Mammary epithelial cell (primary cell): ENCODE results near the gene POLA1.

ENCODE experiments used
- EZH2 ChIP-seq: IDR thresholded peaks from 2 replicates; pipeline ENCODE4 v1.6.1; 2012; ENCODE audit warnings: low read length, inconsistent platforms, borderline replicate concordance
- TF ChIP-seq, protein P1 (sequence below), 2 donors: IDR thresholded peaks in 1 of 2; conservative IDR thresholded peaks in 1 of 2; 2 replicates each; pipeline ENCODE4 v1.5.1; 2011 to 2012; ENCODE audit warnings: inconsistent platforms in 2 of 2, low read length in 2 of 2, mild to moderate bottlenecking in 2 of 2, control low read depth in 1 of 2, low read depth in 1 of 2; ENCODE audit not compliant: insufficient read depth in 1 of 2; ENCODE audit errors: extremely low read depth in 1 of 2

GRCh38 chrX:25001808-25002660 is 308.3 kb downstream of the POLA1 start:
- TF ChIP-seq, protein P1, sequence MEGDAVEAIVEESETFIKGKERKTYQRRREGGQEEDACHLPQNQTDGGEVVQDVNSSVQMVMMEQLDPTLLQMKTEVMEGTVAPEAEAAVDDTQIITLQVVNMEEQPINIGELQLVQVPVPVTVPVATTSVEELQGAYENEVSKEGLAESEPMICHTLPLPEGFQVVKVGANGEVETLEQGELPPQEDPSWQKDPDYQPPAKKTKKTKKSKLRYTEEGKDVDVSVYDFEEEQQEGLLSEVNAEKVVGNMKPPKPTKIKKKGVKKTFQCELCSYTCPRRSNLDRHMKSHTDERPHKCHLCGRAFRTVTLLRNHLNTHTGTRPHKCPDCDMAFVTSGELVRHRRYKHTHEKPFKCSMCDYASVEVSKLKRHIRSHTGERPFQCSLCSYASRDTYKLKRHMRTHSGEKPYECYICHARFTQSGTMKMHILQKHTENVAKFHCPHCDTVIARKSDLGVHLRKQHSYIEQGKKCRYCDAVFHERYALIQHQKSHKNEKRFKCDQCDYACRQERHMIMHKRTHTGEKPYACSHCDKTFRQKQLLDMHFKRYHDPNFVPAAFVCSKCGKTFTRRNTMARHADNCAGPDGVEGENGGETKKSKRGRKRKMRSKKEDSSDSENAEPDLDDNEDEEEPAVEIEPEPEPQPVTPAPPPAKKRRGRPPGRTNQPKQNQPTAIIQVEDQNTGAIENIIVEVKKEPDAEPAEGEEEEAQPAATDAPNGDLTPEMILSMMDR (conservative IDR thresholded peaks at IDR 0.05 in 1 of 2, IDR thresholded peaks at IDR 0.05 in 1 of 2; ENCODE audit: extremely low read depth in 1 of 2, insufficient read depth in 1 of 2, low read depth in 1 of 2, low read length in 2 of 2): no peak
- no peak for TF ChIP-seq EZH2
